GM12878 (cell line): ENCODE data around the gene ZNF350.

Experiments
- CTCF ChIP-seq, 3 experiments: IDR thresholded peaks in 2 of 3; conservative IDR thresholded peaks in 1 of 3; 2 replicates each; pipeline ENCODE4 v1.5.1; 2011; ENCODE audit warnings: low read depth in 3 of 3, low read length in 3 of 3, mild to moderate bottlenecking in 3 of 3, control low read depth in 2 of 3, moderate library complexity in 2 of 3, inconsistent platforms in 1 of 3, mixed read lengths in 1 of 3; ENCODE audit not compliant: control insufficient read depth in 2 of 3, insufficient read depth in 1 of 3; ENCODE audit errors: extremely low read depth in 1 of 3
- E2F8 ChIP-seq: fragments of 450-650 bp; IDR thresholded peaks from 2 replicates; pipeline ENCODE4 v1.6.1; 2018; ENCODE audit warnings: mild to moderate bottlenecking, low read depth, moderate library complexity; ENCODE audit not compliant: partially characterized antibody
- ESRRA ChIP-seq: IDR thresholded peaks from 2 replicates; pipeline ENCODE4 v1.6.1; 2012; ENCODE audit warnings: mild to moderate bottlenecking, low read length, improper control_type of control experiment
- ETV6 ChIP-seq, 2 experiments: fragments of 450-650 bp in 1 of 2; IDR thresholded peaks in 1 of 2; conservative IDR thresholded peaks in 1 of 2; 2 replicates each; pipeline ENCODE4 v1.6.1; 2014; ENCODE audit warnings: antibody characterized with exemption in 1 of 2, borderline replicate concordance in 1 of 2, low read depth in 1 of 2, mild to moderate bottlenecking in 1 of 2, moderate library complexity in 1 of 2
- HDAC2 ChIP-seq: fragments of 200-600 bp; sonication (generic); IDR thresholded peaks from 2 replicates; pipeline ENCODE4 v1.6.1; 2017
- NR2C1 ChIP-seq: fragments of 450-650 bp; IDR thresholded peaks from 2 replicates; pipeline ENCODE4 v1.6.1; 2017; ENCODE audit warnings: antibody characterized with exemption, mild to moderate bottlenecking, moderate library complexity
- POLR2AphosphoS5 ChIP-seq: IDR thresholded peaks from 2 replicates; pipeline ENCODE4 v1.6.1; 2011; ENCODE audit warnings: mild to moderate bottlenecking, low read length, inconsistent platforms
- RFX5 ChIP-seq: IDR thresholded peaks from 2 replicates; pipeline ENCODE4 v1.6.1; 2011; ENCODE audit warnings: low read depth, low read length, improper control_type of control experiment
- SIN3A ChIP-seq: IDR thresholded peaks from 2 replicates; pipeline ENCODE4 v1.6.1; 2012; ENCODE audit warnings: low read depth, low read length, improper control_type of control experiment
- SP1 ChIP-seq: IDR thresholded peaks from one replicate; pipeline ENCODE4 v1.6.1; 2011; ENCODE audit warnings: low read depth, low read length
- TF ChIP-seq, protein P1 (sequence below): IDR thresholded peaks from 2 replicates; pipeline ENCODE4 v1.6.1; 2011; ENCODE audit warnings: borderline replicate concordance, low read depth, mild to moderate bottlenecking, moderate library complexity, mixed read lengths, low read length; ENCODE audit not compliant: insufficient read depth; ENCODE audit errors: extremely low read length

DNA sequence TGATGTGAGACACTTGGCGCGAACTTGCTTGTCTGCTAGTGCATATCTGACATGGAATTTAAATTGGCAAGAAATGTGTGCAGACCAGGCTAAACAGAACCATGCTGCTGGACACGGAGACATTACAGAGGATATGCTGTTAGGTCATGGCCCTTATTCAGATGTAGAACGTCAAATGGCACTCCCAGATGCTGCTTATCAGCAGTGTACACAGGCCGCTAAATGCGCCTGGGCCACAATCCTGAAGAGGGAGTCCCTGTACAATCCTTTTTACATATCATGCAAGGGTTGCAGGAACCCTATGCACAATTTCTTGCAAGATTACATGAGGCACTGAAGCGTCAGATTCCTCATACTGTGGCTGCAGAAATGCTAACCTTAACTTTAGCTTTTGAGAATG, 9.3 kb downstream of the ZNF350 start:
- TF ChIP-seq NR2C1 = no peak
- TF ChIP-seq ETV6 (conservative IDR thresholded peaks at IDR 0.05 in 1 of 2, IDR thresholded peaks at IDR 0.05 in 1 of 2; ENCODE audit: borderline replicate concordance in 1 of 2, low read depth in 1 of 2) = no peak
- TF ChIP-seq, protein P1, sequence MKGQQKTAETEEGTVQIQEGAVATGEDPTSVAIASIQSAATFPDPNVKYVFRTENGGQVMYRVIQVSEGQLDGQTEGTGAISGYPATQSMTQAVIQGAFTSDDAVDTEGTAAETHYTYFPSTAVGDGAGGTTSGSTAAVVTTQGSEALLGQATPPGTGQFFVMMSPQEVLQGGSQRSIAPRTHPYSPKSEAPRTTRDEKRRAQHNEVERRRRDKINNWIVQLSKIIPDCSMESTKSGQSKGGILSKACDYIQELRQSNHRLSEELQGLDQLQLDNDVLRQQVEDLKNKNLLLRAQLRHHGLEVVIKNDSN = no peak
- TF ChIP-seq HDAC2 = no peak
- no peak for TF ChIP-seq POLR2AphosphoS5
- TF ChIP-seq SP1 = no peak
- no peak for TF ChIP-seq SIN3A
- no peak for TF ChIP-seq RFX5
- no peak for TF ChIP-seq E2F8
- TF ChIP-seq CTCF (IDR thresholded peaks at IDR 0.05 in 2 of 3, conservative IDR thresholded peaks at IDR 0.05 in 1 of 3; ENCODE audit: control insufficient read depth in 2 of 3, extremely low read depth in 1 of 3, insufficient read depth in 1 of 3, low read depth in 3 of 3, low read length in 3 of 3) = no peak
- no peak for TF ChIP-seq ESRRA
